Measurements from ENCODE around the gene POPDC2.
"Not testable (repeated sequence)": the region's sequence is repeated elsewhere in the genome, so short reads cannot be mapped to it uniquely, and the experiment has no call there.

The POPDC2 gene

DNA sequence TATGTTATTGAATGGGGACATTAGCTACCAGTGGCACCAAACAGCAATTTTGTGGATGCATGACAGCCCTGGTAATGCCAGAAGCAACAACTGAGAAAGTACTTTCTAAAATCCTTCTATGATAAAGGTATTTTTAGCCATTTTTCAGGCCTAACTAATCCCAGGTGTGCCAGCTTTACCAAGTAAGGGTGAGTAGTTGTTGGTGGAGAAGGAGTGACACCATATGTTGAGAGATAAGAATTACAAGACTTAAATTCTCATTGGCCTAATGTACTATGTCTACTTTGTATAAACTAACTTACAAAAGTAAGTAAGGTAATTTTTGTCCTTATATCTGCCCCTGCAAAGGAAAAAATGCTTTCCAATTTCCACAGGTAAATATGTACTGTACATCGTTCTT is 20.9 kb upstream of the POPDC2 start:
- TF ChIP-seq CTCF (IDR thresholded peaks at IDR 0.05), result no peak

DNA sequence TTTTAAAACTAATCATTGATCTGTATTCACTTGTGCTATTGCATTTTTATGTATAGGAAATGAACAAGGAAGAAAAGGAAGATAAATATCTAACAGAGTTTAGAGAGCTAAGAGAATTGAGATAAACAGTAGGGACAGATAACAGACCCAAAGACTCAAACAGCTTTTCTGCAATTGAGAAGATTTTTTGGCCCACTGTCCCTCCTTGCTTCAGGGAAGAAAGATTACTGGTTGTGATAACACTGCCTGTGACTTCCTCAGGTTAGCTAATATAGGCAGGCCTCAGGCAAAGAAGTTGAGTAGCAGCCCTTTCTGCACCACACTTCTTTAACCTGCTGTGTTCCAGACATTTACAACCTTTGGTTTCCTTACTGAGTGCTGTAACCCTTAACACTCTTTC is 19.5 kb upstream of the POPDC2 start:
- no peak overlapping the region for H3K27ac ChIP-seq
- H3K36me3 ChIP-seq, result peaks cover 7% of the 10 kb centered on the region
- TF ChIP-seq CTCF (IDR thresholded peaks at IDR 0.05), result no peak
- peaks cover 16% of the 10 kb centered on the region in 2 experiments for H3K4me1 ChIP-seq (ENCODE audit: control insufficient read depth in 1 of 2, insufficient read depth in 1 of 2, low read depth in 1 of 2, low read length in 1 of 2)
- H3K27me3 ChIP-seq, result no peaks in the 10 kb centered on the region
- no peaks in the 10 kb centered on the region for H3K9me3 ChIP-seq
- no peak overlapping the region for H3K4me3 ChIP-seq (ENCODE audit: low read depth in 1 of 2, low read length in 1 of 2)

More for the DNA sequence above, 20.9 kb upstream of the POPDC2 start:
- Histone ChIP-seq H3K27me3 (no peaks in the 10 kb centered on the region), H3K36me3 (no peaks in the 10 kb centered on the region), H3K9me3 (no peaks in the 10 kb centered on the region), H3K27ac (no peak overlapping the region), H3K4me3 (ENCODE audit: low read depth in 1 of 2, low read length in 1 of 2) (no peak overlapping the region), H3K4me1 (ENCODE audit: control insufficient read depth in 1 of 2, insufficient read depth in 1 of 2, low read depth in 1 of 2, low read length in 1 of 2) (peaks cover 12 to 13% of the 10 kb centered on the region in 2 experiments)

- not testable (repeated sequence) for H3K4me3 ChIP-seq (ENCODE audit: low read depth in 1 of 2, low read length in 1 of 2); H3K27me3 ChIP-seq
- H3K27ac ChIP-seq, result peak overlapping the region; percentile 97
Observed at GRCh38 chr3:119678209-119678608, 17.8 kb upstream of the POPDC2 start.

DNA sequence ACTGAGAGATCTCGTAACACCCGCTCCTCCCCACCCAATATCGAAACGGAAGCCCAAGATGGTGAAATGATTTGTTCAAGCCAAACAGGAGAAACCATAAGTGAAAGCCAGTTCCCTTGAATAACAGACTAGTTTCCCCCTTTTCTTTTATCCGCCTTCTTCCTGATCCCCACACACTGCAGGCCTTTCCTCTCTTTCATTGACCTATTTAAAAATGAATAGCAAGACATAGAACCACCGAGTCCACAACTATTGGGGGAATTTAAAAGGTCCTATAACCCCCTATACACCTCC is 17.2 kb upstream of the POPDC2 start:
- no peak for TF ChIP-seq CTCF (IDR thresholded peaks at IDR 0.05)
- Histone ChIP-seq H3K27ac (peak overlapping the region; percentile 97), H3K36me3 (peaks cover 30% of the 10 kb centered on the region), H3K27me3 (no peaks in the 10 kb centered on the region), H3K9me3 (no peaks in the 10 kb centered on the region), H3K4me3 (ENCODE audit: low read depth in 1 of 2, low read length in 1 of 2) (peak overlapping the region; percentile 83 to 92), H3K4me1 (ENCODE audit: control insufficient read depth in 1 of 2, insufficient read depth in 1 of 2, low read depth in 1 of 2, low read length in 1 of 2) (peaks cover 16% of the 10 kb centered on the region in 2 experiments)

More at GRCh38 chr3:119678209-119678608, 17.8 kb upstream of the POPDC2 start:
- peaks cover 16% of the 10 kb centered on the region in 2 experiments for H3K4me1 ChIP-seq (ENCODE audit: control insufficient read depth in 1 of 2, insufficient read depth in 1 of 2, low read depth in 1 of 2, low read length in 1 of 2)
- H3K9me3 ChIP-seq, result not testable (repeated sequence)
- H3K36me3 ChIP-seq, result peaks cover 23% of the 10 kb centered on the region

DNA sequence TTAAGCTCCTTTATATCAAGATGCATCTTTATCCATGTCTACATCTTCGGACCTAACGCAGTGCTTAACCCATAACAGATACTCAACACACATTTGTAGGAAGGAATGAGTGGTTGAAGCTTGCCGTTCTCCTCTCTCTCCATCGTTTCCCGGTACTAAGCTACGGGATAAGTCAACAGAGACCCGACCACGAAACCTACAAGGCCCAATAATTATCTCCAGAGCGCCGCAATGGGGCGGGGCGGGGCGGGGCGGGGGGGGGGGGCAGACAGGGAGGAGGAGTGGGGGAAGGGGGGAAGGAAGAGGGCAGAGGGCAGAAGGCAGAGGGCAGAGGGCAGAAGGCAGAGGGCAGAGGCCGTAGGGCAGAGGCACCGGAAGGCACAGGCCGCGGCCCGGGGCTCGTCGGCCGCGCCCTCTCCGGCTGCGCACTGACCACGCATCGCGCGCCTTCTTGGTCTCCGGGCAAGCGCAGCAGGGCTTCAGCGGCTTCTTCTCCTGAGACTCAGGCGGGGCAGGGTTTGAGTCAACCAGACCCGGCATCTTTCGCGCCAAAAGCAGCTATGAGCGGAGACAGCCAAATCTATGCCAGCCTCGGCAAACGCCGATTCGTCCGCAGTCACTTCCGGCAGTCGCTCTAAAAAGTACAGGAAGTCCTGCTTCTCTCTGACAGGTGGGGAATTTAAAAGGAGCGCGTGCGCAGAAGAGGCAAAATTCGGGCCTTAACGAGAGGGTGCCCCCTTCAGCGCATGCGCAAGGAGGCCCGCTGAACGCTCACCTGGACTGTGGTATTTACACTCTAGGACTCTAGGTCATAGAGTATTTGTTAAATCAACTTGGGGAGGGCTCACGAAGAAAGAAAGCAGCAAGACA is 16.6 kb upstream of the POPDC2 start, which contains the start of gene COX17:
Gene COX17, minus strand, starts transcription at position 636 of the 870 bp plus-strand sequence. Its CDS starts 96 bp downstream, at position 540.
- Histone ChIP-seq H3K36me3 (peaks cover 35% of the 10 kb centered on the region), H3K27ac (peak within 1 kb of the TSS; percentile 97), H3K4me1 (ENCODE audit: control insufficient read depth in 1 of 2, insufficient read depth in 1 of 2, low read depth in 1 of 2, low read length in 1 of 2) (peaks cover 16% of the 10 kb centered on the region in 2 experiments), H3K4me3 (ENCODE audit: low read depth in 1 of 2, low read length in 1 of 2) (peak within 1 kb of the TSS; percentile 83 to 92), H3K27me3 (no peaks in the 10 kb centered on the region), H3K9me3 (no peaks in the 10 kb centered on the region)
- peak; percentile 24 for TF ChIP-seq CTCF (IDR thresholded peaks at IDR 0.05)

GRCh38 chr3:119676020-119676419 is 15.6 kb upstream of the POPDC2 start:
- no peaks in the 10 kb centered on the region for H3K27me3 ChIP-seq
- H3K27ac ChIP-seq, result peak overlapping the region; percentile 97
- H3K4me3 ChIP-seq (ENCODE audit: low read depth in 1 of 2, low read length in 1 of 2), result peak overlapping the region; percentile 83 to 92
- no peaks in the 10 kb centered on the region for H3K9me3 ChIP-seq
- no peak for TF ChIP-seq CTCF (IDR thresholded peaks at IDR 0.05)
- peaks cover 16% of the 10 kb centered on the region in 2 experiments for H3K4me1 ChIP-seq (ENCODE audit: control insufficient read depth in 1 of 2, insufficient read depth in 1 of 2, low read depth in 1 of 2, low read length in 1 of 2)
- H3K36me3 ChIP-seq, result peaks cover 45% of the 10 kb centered on the region

All from neutrophil (primary cell).